ENCODE results near the gene RAD50.

RAD50 gene

DNA sequence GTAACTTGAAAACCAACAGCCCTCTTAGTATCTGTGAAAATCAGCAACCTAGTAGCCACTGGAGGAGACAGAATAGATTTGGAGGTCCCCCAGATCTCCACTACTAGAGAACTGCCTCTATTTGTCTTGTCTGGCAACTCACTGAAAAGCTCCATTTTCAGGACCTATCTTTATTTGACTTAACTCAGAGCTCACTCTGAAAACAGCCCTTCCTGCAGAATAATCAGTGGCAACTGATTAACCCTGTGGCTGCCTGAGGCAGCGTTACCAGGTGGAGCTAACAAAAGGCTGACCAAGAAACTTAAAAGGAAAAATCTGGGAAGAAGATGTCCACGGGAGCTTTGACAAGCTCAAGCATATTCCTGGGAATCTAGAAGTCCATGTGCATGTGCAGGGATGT, 90.7 kb downstream of the RAD50 start:
- H3K4me3 ChIP-seq (ENCODE audit: low read depth, low read length), result no peak overlapping the region
- TF ChIP-seq CTCF (IDR thresholded peaks at IDR 0.05; ENCODE audit: low read depth, low read length), result no peak

GRCh38 chr5:132648355-132648754, 91.6 kb downstream of the RAD50 start:
- TF ChIP-seq CTCF (IDR thresholded peaks at IDR 0.05; ENCODE audit: low read depth, low read length), result no peak
- no peak overlapping the region for H3K4me3 ChIP-seq (ENCODE audit: low read depth, low read length)

GRCh38 chr5:132651838-132652469, 95.2 kb downstream of the RAD50 start:
- no peak for TF ChIP-seq CTCF (IDR thresholded peaks at IDR 0.05; ENCODE audit: low read depth, low read length)
- H3K4me3 ChIP-seq (ENCODE audit: low read depth, low read length), result no peak overlapping the region

DNA sequence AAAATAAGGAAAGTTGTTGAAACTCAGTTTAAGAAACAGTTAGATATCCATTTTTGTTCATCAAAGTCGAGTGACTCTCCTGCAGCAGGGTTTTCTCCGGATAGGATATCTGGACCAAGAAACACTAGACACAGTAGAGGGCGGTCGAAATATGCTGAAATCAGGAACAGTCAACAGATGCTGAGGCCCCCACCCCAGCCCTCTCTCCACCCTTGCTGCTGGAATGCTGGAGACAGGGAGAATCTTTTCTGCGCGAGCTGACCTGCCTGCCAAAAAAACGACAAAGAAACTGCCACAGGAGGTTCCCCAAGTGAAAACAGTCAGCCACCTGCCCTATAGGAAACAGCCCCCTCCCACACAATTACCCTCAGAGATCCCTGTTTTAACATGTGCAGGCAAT, 96.9 kb downstream of the RAD50 start:
- no peak for TF ChIP-seq CTCF (IDR thresholded peaks at IDR 0.05; ENCODE audit: low read depth, low read length)
- no peak overlapping the region for H3K4me3 ChIP-seq (ENCODE audit: low read depth, low read length)

GRCh38 chr5:132655821-132656773, 99.3 kb downstream of the RAD50 start:
- 0 out of 2 replicates have a peak, but pooled peaks have one; percentile 9 for TF ChIP-seq CTCF (IDR thresholded peaks at IDR 0.05; ENCODE audit: low read depth, low read length)
- peak overlapping the region; percentile 31 for H3K4me3 ChIP-seq (ENCODE audit: low read depth, low read length)

DNA sequence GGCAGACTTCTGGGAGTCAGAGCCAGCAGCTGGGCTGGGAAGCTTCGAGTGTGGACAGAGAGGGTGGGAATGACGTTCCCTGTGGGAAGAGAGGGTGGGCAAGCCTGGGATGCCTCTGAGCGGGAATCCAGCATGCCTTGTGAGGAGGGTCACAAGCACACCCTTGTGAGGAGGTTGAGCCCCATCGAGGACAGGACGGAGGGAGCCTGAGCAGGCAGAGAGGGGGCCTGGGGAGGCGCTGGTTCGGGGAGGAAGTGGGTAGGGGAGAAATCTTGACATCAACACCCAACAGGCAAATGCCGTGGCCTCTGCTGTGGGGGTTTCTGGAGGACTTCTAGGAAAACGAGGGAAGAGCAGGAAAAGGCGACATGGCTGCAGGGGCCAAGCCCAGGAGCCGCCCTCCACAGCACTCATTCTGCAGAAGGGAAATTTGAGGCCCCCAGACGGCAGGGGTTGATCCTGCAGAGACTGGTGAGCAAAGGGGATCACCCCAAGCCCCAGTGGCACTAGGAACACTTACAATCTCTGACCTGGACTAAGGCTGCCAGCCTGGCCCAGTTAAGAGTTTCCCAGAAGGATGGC, 100.1 kb downstream of the RAD50 start:
- TF ChIP-seq CTCF (IDR thresholded peaks at IDR 0.05; ENCODE audit: low read depth, low read length), result no peak
- peak overlapping the region; percentile 31 for H3K4me3 ChIP-seq (ENCODE audit: low read depth, low read length)

Data from WI38 (cell line).